GM23338 (cell line): ENCODE results near the gene FBXL17. TPM values are rescaled to one million over a fixed set of nuclear protein-coding genes. Genes with fewer than 3 reads are reported as not detected.

Experiments used
- EZH2 ChIP-seq: fragments of 200-600 bp; sonication (generic); IDR thresholded peaks from one replicate; pipeline ENCODE4 v1.8.0; 2017; ENCODE audit warnings: antibody characterized with exemption, mild to moderate bottlenecking, low read depth; ENCODE audit not compliant: unreplicated experiment
- EZH2phosphoT487 ChIP-seq: fragments of 200-600 bp; sonication (generic); IDR thresholded peaks from one replicate; pipeline ENCODE4 v1.8.1; 2018; ENCODE audit warnings: antibody characterized with exemption; ENCODE audit not compliant: unreplicated experiment
- JUNB ChIP-seq: IDR thresholded peaks from one replicate; pipeline ENCODE4 v1.6.1; 2016; ENCODE audit warnings: antibody characterized with exemption; ENCODE audit not compliant: unreplicated experiment
- POLR2AphosphoS5 ChIP-seq: IDR thresholded peaks from 2 replicates; pipeline ENCODE4 v1.6.1; 2016; ENCODE audit warnings: antibody characterized with exemption, low read depth
- ZNF114 ChIP-seq: fragments of 250-450 bp; sonication (Bioruptor Pico); IDR thresholded peaks from 2 replicates; pipeline ENCODE4 v1.5.0; 2020; ENCODE audit warnings: mild to moderate bottlenecking, moderate library complexity
- ZNF331 ChIP-seq: fragments of 250-450 bp; sonication (Bioruptor Pico); IDR thresholded peaks from 2 replicates; pipeline ENCODE4 v1.5.0; 2020; ENCODE audit warnings: low read depth, mild to moderate bottlenecking, moderate library complexity
- polyA plus RNA-seq: library from polyadenylated mRNA; unstranded; fragments of >200 nt; fragmentation: Nextera tagmentation; extraction: Ambion mirVana; gene quantifications from 2 replicates; pipeline ENCODE4 v1.2.1, GENCODE V29; 2016
- total RNA-seq: library from RNA; depleted of rRNA; stranded (reverse); fragments of >200 nt; shearing (Covaris generic); gene quantifications from 2 replicates; pipeline ENCODE4 v1.2.3, GENCODE V29; 2014
- TF ChIP-seq, protein P1 (sequence below): fragments of 250-450 bp; sonication (Bioruptor Pico); IDR thresholded peaks from 2 replicates; pipeline ENCODE4 v1.5.0; 2020; ENCODE audit warnings: mild to moderate bottlenecking, moderate library complexity
- TF ChIP-seq, protein P2 (sequence below): IDR thresholded peaks from one replicate; pipeline ENCODE4 v1.6.1; 2018; ENCODE audit warnings: antibody characterized with exemption; ENCODE audit not compliant: unreplicated experiment

FBXL17 gene
- total and polyA plus RNA-seq, 2 experiments from 2014 or later: 2.0 to 2.7 TPM

DNA sequence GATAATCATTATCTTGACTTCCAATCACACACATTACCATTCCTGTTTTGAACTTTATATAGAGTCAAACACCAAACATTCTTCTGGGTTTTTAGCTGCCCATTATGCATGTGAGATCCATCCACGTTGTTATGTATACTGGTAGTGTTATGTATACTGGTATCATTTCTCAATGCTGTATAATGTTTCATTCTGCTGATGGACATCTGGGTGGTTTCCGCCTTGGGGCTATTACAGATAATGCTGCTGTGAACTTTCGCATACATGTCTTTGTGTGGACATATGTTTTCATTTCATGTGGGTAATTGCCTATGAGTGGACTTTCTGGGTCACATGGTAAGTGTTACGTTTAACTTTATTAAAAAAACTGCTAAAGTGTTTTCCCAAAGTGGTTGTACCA, 493.4 kb downstream of the FBXL17 start (continued):
- TF ChIP-seq, protein P1, sequence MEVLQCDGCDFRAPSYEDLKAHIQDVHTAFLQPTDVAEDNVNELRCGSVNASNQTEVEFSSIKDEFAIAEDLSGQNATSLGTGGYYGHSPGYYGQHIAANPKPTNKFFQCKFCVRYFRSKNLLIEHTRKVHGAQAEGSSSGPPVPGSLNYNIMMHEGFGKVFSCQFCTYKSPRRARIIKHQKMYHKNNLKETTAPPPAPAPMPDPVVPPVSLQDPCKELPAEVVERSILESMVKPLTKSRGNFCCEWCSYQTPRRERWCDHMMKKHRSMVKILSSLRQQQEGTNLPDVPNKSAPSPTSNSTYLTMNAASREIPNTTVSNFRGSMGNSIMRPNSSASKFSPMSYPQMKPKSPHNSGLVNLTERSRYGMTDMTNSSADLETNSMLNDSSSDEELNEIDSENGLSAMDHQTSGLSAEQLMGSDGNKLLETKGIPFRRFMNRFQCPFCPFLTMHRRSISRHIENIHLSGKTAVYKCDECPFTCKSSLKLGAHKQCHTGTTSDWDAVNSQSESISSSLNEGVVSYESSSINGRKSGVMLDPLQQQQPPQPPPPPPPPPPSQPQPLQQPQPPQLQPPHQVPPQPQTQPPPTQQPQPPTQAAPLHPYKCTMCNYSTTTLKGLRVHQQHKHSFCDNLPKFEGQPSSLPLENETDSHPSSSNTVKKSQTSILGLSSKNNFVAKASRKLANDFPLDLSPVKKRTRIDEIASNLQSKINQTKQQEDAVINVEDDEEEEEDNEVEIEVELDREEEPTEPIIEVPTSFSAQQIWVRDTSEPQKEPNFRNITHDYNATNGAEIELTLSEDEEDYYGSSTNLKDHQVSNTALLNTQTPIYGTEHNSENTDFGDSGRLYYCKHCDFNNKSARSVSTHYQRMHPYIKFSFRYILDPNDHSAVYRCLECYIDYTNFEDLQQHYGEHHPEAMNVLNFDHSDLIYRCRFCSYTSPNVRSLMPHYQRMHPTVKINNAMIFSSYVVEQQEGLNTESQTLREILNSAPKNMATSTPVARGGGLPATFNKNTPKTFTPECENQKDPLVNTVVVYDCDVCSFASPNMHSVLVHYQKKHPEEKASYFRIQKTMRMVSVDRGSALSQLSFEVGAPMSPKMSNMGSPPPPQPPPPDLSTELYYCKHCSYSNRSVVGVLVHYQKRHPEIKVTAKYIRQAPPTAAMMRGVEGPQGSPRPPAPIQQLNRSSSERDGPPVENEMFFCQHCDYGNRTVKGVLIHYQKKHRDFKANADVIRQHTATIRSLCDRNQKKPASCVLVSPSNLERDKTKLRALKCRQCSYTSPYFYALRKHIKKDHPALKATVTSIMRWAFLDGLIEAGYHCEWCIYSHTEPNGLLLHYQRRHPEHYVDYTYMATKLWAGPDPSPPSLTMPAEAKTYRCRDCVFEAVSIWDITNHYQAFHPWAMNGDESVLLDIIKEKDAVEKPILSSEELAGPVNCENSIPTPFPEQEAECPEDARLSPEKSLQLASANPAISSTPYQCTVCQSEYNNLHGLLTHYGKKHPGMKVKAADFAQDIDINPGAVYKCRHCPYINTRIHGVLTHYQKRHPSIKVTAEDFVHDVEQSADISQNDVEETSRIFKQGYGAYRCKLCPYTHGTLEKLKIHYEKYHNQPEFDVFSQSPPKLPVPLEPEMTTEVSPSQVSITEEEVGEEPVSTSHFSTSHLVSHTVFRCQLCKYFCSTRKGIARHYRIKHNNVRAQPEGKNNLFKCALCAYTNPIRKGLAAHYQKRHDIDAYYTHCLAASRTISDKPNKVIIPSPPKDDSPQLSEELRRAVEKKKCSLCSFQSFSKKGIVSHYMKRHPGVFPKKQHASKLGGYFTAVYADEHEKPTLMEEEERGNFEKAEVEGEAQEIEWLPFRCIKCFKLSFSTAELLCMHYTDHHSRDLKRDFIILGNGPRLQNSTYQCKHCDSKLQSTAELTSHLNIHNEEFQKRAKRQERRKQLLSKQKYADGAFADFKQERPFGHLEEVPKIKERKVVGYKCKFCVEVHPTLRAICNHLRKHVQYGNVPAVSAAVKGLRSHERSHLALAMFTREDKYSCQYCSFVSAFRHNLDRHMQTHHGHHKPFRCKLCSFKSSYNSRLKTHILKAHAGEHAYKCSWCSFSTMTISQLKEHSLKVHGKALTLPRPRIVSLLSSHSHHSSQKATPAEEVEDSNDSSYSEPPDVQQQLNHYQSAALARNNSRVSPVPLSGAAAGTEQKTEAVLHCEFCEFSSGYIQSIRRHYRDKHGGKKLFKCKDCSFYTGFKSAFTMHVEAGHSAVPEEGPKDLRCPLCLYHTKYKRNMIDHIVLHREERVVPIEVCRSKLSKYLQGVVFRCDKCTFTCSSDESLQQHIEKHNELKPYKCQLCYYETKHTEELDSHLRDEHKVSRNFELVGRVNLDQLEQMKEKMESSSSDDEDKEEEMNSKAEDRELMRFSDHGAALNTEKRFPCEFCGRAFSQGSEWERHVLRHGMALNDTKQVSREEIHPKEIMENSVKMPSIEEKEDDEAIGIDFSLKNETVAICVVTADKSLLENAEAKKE (CRISPR knock-in tag): no peak
- TF ChIP-seq, protein P2, sequence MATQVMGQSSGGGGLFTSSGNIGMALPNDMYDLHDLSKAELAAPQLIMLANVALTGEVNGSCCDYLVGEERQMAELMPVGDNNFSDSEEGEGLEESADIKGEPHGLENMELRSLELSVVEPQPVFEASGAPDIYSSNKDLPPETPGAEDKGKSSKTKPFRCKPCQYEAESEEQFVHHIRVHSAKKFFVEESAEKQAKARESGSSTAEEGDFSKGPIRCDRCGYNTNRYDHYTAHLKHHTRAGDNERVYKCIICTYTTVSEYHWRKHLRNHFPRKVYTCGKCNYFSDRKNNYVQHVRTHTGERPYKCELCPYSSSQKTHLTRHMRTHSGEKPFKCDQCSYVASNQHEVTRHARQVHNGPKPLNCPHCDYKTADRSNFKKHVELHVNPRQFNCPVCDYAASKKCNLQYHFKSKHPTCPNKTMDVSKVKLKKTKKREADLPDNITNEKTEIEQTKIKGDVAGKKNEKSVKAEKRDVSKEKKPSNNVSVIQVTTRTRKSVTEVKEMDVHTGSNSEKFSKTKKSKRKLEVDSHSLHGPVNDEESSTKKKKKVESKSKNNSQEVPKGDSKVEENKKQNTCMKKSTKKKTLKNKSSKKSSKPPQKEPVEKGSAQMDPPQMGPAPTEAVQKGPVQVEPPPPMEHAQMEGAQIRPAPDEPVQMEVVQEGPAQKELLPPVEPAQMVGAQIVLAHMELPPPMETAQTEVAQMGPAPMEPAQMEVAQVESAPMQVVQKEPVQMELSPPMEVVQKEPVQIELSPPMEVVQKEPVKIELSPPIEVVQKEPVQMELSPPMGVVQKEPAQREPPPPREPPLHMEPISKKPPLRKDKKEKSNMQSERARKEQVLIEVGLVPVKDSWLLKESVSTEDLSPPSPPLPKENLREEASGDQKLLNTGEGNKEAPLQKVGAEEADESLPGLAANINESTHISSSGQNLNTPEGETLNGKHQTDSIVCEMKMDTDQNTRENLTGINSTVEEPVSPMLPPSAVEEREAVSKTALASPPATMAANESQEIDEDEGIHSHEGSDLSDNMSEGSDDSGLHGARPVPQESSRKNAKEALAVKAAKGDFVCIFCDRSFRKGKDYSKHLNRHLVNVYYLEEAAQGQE: no peak
- TF ChIP-seq JUNB (no peak), ZNF331 (CRISPR knock-in tag) (no peak), POLR2AphosphoS5 (no peak), EZH2phosphoT487 (no peak), ZNF114 (CRISPR knock-in tag) (no peak), EZH2 (no peak)
